Endothelial cell of umbilical vein (primary cell): Measurements from ENCODE around the gene DLG3.

ENCODE experiments used
- CTCF ChIP-seq, 2 donors: IDR thresholded peaks; 1 replicate in 1 of 2; 2 replicates in 1 of 2; pipeline ENCODE4 v1.5.1; 2011; ENCODE audit warnings: low read length in 2 of 2, mild to moderate bottlenecking in 2 of 2, moderate library complexity in 2 of 2, control low read depth in 1 of 2, inconsistent platforms in 1 of 2, low read depth in 1 of 2; ENCODE audit not compliant: insufficient read depth in 1 of 2; ENCODE audit errors: extremely low read depth in 1 of 2
- EZH2 ChIP-seq: IDR thresholded peaks from 2 replicates; pipeline ENCODE4 v1.6.1; 2012; ENCODE audit warnings: borderline replicate concordance, low read depth, mild to moderate bottlenecking, moderate library complexity, low read length, inconsistent platforms; ENCODE audit not compliant: severe bottlenecking
- JUN ChIP-seq: IDR thresholded peaks from 2 replicates; pipeline ENCODE4 v1.6.1; 2011; ENCODE audit warnings: borderline replicate concordance, low read depth; ENCODE audit not compliant: insufficient read length, insufficient read depth
- MAX ChIP-seq: IDR thresholded peaks from 2 replicates; pipeline ENCODE4 v1.6.1; 2011; ENCODE audit not compliant: insufficient read depth, insufficient read length
- MYC ChIP-seq: IDR thresholded peaks from one replicate; pipeline ENCODE4 v1.6.1; 2011; ENCODE audit warnings: mild to moderate bottlenecking, low read depth, low read length
- POLR2A ChIP-seq: IDR thresholded peaks from 2 replicates; pipeline ENCODE4 v1.6.1; 2012; ENCODE audit warnings: low read depth, mild to moderate bottlenecking, control low read depth, low read length
- POLR2AphosphoS5 ChIP-seq: IDR thresholded peaks from 2 replicates; pipeline ENCODE4 v1.6.1; 2012; ENCODE audit warnings: low read depth, mild to moderate bottlenecking, control low read depth, low read length, moderate library complexity; ENCODE audit not compliant: insufficient read depth

- peak in 1 of 2 donors; percentile 10 for TF ChIP-seq CTCF (IDR thresholded peaks at IDR 0.05; ENCODE audit: extremely low read depth in 1 of 2, insufficient read depth in 1 of 2, low read depth in 1 of 2, low read length in 2 of 2)
- no peak for TF ChIP-seq EZH2
- TF ChIP-seq MAX: no peak
- TF ChIP-seq JUN: no peak
- TF ChIP-seq POLR2A: no peak
- no peak for TF ChIP-seq POLR2AphosphoS5
- TF ChIP-seq MYC: no peak
Measured at GRCh38 chrX:70422851-70423341, 21.7 kb upstream of the DLG3 start, which contains the start of gene GDPD2.
